Measurements from ENCODE around the gene CD247. TPM values are rescaled to one million over a fixed set of nuclear protein-coding genes. Genes with fewer than 3 reads are reported as not detected.
A peak's percentile ranks its signal among the peaks of the same experiment; 100 is the strongest.

The CD247 gene
- total RNA-seq, 4 donors from 2014 or later: 0.33 TPM; not detected in 3

DNA sequence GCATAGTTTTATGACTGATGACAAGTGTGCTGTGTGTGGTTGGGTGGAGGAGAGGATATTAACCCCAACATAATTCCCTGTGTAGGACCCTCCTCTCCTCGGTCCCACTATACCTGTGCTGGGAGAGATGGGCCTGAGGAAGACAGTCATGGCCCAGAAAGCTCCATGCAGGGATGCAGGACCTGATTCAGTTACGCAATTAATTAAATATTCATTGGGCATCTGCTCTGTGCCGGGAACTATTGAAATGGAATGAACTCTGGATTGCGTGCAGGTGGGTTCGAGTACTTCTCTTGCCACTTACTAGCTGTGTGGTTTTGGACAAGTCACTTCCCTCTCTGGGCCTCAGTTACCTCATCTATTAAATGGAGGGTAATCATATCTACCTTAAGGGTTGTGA lies 74.6 kb downstream of the CD247 start:
- H3K27me3 ChIP-seq: peaks cover 0 to 7% (median 0%) of the 10 kb centered on the region in 3 donors
- no peak overlapping the region for H3K27ac ChIP-seq
- H3K4me1 ChIP-seq: peaks cover 0 to 12% of the 10 kb centered on the region in 2 donors
- no peak overlapping the region for H3K4me3 ChIP-seq
- no peaks in the 10 kb centered on the region for H3K9me3 ChIP-seq
- ATAC-seq (no peak), DNase-seq (no peak)
- TF ChIP-seq, protein P1, sequence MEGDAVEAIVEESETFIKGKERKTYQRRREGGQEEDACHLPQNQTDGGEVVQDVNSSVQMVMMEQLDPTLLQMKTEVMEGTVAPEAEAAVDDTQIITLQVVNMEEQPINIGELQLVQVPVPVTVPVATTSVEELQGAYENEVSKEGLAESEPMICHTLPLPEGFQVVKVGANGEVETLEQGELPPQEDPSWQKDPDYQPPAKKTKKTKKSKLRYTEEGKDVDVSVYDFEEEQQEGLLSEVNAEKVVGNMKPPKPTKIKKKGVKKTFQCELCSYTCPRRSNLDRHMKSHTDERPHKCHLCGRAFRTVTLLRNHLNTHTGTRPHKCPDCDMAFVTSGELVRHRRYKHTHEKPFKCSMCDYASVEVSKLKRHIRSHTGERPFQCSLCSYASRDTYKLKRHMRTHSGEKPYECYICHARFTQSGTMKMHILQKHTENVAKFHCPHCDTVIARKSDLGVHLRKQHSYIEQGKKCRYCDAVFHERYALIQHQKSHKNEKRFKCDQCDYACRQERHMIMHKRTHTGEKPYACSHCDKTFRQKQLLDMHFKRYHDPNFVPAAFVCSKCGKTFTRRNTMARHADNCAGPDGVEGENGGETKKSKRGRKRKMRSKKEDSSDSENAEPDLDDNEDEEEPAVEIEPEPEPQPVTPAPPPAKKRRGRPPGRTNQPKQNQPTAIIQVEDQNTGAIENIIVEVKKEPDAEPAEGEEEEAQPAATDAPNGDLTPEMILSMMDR (IDR thresholded peaks at IDR 0.05 in 4 of 5, conservative IDR thresholded peaks at IDR 0.05 in 1 of 5): no peak
- TF ChIP-seq POLR2A (IDR thresholded peaks at IDR 0.05): no peak
- H3K36me3 ChIP-seq: no peaks in the 10 kb centered on the region
- in situ Hi-C loops (cut with MboI; ENCODE audit: low sequenced_read_pairs in 4 of 4): loop anchor here (5.0 to 10.0 kb wide), 5 partner anchors 41 to 379 kb away; no protein-coding TSS in a partner anchor
- intact Hi-C loops (cut with DNase I; ENCODE audit: low total_unique reads): no loop called here

- Histone ChIP-seq H3K9me3 (no peaks in the 10 kb centered on the region), H3K4me1 (peaks cover 0 to 12% of the 10 kb centered on the region in 2 donors), H3K4me3 (no peak overlapping the region), H3K27ac (no peak overlapping the region), H3K36me3 (no peaks in the 10 kb centered on the region), H3K27me3 (peaks cover 0 to 7% (median 0%) of the 10 kb centered on the region in 3 donors)
- intact Hi-C loops (cut with DNase I; ENCODE audit: low total_unique reads) (loop anchor here (1.0 kb wide), 2 partner anchors 175 to 377 kb away; no protein-coding TSS in a partner anchor), in situ Hi-C loops (cut with MboI; ENCODE audit: low sequenced_read_pairs in 4 of 4) (loop anchor here (5.0 to 10.0 kb wide), 5 partner anchors 41 to 378 kb away; no protein-coding TSS in a partner anchor)
- DNase-seq (no peak), ATAC-seq (no peak)
- TF ChIP-seq POLR2A (IDR thresholded peaks at IDR 0.05): no peak
- TF ChIP-seq, protein P1 (IDR thresholded peaks at IDR 0.05 in 4 of 5, conservative IDR thresholded peaks at IDR 0.05 in 1 of 5): no peak
These were observed 75.3 kb downstream of the CD247 start for GRCh38 chr1:167442854-167443565.

- Histone ChIP-seq H3K4me3 (no peak overlapping the region), H3K4me1 (peaks cover 0 to 12% of the 10 kb centered on the region in 2 donors), H3K27ac (no peak overlapping the region), H3K9me3 (no peaks in the 10 kb centered on the region), H3K27me3 (peaks cover 0 to 7% (median 0%) of the 10 kb centered on the region in 3 donors), H3K36me3 (no peaks in the 10 kb centered on the region)
- TF ChIP-seq, protein P1 (IDR thresholded peaks at IDR 0.05 in 4 of 5, conservative IDR thresholded peaks at IDR 0.05 in 1 of 5): peak; percentile 74 to 91 (median 82)
- TF ChIP-seq POLR2A (IDR thresholded peaks at IDR 0.05): no peak
- DNase-seq (peak; percentile 42 to 77), ATAC-seq (peak; percentile 81 to 94)
- intact Hi-C loops (cut with DNase I; ENCODE audit: low total_unique reads): loop anchor here (1.0 kb wide), 2 partner anchors 174 to 376 kb away; no protein-coding TSS in a partner anchor
- in situ Hi-C loops (cut with MboI; ENCODE audit: low sequenced_read_pairs in 4 of 4): loop anchor here (5.0 to 10.0 kb wide), 5 partner anchors 40 to 377 kb away; no protein-coding TSS in a partner anchor
These were observed 76.0 kb downstream of the CD247 start for GRCh38 chr1:167442142-167442848.

GRCh38 chr1:167441222-167441621 lies 77.1 kb downstream of the CD247 start:
- no peak overlapping the region for H3K27ac ChIP-seq
- DNase-seq (no peak), ATAC-seq (no peak)
- no peak overlapping the region for H3K4me3 ChIP-seq
- H3K36me3 ChIP-seq: no peaks in the 10 kb centered on the region
- no peaks in the 10 kb centered on the region for H3K9me3 ChIP-seq
- peaks cover 0 to 7% (median 0%) of the 10 kb centered on the region in 3 donors for H3K27me3 ChIP-seq
- peaks cover 0 to 12% of the 10 kb centered on the region in 2 donors for H3K4me1 ChIP-seq
- intact Hi-C loops (cut with DNase I; ENCODE audit: low total_unique reads): no loop called here
- in situ Hi-C loops (cut with MboI; ENCODE audit: low sequenced_read_pairs in 4 of 4): loop anchor here (5.0 to 10.0 kb wide), 5 partner anchors 39 to 376 kb away; no protein-coding TSS in a partner anchor
- TF ChIP-seq, protein P1 (IDR thresholded peaks at IDR 0.05 in 4 of 5, conservative IDR thresholded peaks at IDR 0.05 in 1 of 5): no peak
- TF ChIP-seq POLR2A (IDR thresholded peaks at IDR 0.05): no peak
